Activated naive CD4-positive, alpha-beta T cell (primary cell): ENCODE data around the gene FAM180A.
"Not testable (repeated sequence)": the region's sequence is repeated elsewhere in the genome, so short reads cannot be mapped to it uniquely, and the experiment has no call there.

Experiments
- DNase-seq, 4 experiments: peaks; one replicate each; lab custom pipeline; 2025; lab: John Stamatoyannopoulos, UW

FAM180A gene

DNA sequence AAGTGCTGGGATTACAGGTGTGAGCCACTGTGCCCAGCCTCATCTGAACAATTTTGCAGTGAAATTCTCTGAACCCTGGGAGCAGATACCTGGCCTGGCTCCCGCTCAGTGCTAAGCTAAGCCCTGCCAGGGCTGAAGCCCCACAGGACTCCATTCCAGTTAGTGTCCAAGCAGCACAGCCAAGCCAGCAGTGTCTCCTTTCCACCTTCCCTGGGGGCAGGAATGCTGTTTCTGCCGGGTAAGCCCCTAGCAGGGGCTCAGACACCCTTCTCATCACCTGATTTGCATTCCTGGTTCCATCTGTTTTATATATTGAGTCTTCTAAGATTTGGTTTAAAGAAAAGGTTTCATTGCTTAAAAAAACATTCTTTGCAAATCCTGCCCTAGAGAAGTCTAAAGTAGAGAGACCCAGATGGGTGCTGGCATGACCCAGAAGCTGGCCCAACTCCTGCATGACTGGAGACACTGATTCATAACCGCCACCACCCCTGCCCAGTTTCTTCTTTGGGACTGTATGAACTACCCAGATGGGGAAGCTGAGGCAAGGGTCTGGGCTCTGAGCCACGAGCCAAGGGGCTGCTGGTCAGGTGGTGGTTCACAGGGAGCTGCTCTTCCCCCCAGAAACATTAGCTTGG, 34.7 kb downstream of the FAM180A start:
- no peak for DNase-seq

DNA sequence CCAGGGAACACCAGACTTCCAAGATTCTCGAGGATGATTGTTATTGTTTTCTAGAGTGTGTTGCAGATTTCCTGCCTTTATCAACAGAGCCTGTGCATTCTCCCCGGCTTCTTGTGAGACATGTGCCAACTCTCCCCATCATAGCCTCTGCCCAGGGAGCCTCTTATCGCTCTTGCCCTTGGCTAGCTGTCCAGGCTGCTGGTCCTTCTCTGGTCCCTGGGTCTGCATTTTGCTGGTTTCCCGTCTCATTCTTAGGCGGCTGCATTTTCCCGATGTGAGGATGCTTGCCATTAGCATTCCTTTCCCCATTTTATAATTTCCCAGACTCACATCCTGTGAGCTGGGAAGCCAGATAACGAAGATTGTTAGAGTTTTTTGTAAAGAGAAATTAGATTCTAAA, 35.8 kb downstream of the FAM180A start:
- no peak for DNase-seq

DNA sequence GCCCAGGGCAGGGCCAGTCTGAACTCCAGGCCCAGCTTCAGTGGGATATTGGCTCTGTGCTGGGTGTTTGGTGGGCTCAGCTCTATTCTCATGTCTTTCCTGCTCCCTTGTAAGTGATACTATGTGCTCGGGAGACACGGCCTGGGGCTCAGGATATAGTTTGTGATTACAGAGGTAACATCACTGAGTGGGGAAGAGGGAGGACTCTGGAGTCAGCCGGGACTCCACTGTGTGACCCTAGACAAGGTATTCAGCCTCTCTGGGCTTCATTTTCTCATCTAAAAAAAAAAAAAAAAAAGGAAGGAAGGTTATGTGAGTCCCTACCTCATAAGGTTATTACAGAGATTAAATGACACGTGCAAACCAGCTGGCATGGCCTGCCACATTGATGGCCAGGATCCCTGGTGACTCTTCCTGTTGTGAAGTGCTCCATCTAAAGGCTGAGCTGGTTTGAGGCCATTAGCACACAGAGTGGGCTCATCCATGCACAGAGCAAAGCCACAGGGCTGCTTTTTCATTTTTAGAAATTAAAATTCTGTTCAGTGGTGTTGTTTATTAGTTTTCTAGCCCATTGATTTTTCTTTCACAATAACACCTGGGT, 36.3 kb downstream of the FAM180A start:
- no peak for DNase-seq

DNA sequence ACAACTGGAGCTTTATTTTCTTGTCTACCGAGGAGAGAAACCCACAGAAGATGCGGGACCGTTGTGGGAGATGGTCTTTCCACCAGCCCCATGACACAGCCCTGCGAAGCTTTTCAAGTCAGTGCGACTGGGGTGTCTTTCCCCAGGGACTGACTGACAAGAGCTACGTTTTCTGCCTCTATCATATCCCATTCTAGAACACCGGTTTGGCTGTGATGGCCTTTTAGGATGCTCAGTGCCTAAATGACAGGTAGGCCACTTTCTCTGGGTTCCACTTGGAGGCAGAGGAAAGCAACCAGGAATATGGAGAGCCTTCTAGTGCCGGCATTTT, 37.5 kb downstream of the FAM180A start:
- DNase-seq = no peak

DNA sequence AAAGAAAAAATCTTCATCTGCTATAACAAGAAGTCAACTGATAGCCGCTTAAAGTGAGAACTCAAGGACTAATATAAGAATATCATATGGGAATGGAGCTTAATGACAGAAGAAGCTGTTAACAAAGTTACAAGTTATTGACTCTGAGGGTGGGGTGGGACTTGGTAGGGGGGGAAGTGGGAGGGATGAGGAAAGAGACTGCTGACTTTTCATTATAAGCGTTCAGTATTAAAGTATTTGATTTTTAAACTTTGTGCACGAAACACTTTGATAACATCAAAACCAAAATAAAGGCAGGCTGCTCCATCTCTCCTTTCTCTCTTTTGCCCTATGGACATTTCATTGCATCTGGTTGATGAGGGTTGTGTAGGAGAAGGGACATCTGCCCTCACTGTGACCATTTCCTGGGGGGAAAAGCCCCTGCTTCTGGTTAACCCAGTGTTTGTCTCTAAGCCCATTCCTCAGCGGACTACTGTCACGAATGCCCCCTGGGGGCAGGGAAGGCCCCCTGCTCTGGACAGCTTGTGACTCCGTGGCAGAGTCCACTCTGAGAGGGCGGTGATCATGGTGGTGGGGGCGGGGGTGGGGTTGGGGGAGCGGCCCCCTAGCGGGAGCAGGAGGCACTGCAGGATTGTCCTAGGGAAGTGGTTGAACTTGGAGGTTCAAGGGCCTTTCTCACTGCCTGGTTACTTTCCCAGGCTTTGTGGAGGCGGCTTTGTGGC, 38.0 kb downstream of the FAM180A start:
- no peak for DNase-seq

DNA sequence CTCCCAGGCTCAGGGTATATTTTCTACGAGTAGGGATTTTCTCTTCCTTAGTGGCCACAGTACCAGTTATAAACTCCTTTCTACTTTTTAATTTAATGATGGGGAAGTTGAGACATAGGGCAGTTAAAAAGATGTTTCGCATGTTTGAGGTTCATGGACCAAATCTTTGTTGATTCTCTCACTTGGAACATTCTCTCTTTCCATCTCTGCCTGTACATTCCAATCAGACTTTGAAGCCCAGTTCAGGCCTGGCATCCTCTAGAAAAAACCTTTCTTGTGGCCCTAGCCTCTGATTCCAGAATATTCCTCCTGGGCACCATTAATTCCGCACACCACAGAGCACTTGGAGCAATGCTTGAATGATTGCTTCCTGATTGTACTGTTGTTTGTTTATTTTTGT, 39.1 kb downstream of the FAM180A start:
- no peak for DNase-seq

DNA sequence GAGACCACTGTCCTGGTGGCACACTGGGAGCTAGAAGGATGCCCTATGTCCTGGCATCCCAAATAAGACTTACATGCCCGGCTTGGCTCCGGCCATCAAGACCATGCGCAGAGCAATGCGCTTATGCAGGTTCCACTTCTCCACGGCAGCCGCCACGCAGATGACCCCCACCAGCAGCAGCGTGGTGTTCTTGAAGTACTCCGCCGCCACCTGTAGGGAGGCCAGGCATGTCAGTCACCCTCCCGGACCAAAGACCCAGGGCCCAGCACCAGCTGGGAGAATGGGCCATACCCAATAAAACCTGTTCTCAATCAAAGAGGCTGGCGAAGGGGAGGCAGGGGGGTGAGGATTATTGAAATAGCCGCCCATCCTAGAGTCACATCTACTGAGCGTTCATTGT, 40.6 kb downstream of the FAM180A start:
- DNase-seq = no peak

DNA sequence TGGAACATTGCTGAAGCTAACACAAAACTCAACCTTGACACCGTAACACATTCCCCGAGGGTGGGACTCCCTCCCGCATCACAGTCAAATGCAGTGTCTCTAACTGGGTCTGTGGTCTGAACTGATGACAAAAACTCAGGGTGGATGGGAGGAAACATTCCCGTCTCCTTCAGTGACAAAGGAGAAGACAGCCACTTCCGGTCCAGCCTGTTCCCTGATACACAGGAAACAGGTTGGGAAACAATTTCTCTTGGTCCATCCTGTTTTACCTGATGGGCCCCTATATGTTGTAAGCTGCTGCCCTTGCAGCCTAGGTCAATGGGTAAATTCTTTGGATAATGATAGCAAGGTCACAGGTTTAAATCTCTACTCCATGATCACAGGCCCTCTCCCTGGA, 41.0 kb downstream of the FAM180A start:
- DNase-seq = no peak

DNA sequence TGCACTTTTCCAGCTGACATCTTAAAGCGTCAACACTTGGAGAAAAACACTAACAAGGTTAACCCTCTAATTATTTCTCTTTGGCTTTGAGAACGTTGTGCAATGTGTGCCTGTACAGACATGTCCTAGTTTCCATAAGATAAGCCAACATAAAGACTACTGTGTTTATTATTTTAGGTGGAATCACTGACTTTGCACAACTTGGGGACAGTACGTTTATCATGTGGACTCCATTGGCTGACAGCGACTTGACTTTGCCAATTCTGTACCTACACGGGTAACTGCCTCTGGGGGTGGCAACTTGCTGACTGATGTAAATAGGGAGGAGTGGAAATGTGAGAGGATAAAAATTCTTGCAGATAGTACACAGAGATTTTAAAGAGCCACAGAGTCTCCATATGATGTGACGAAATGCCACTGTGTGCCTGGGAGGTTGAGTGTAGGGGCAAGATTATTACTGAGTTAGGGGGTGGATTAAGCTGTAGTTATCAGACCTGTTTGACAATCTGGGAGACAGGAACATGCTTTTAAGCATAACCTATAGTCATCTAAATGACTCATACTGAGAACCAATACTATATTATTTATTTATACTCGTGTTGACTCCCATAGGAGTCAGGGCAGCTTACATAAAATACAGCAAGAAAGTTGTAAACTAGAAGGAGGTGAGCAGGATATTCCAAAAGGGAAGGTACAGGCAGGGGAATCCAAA, 41.6 kb downstream of the FAM180A start:
- no peak for DNase-seq

DNA sequence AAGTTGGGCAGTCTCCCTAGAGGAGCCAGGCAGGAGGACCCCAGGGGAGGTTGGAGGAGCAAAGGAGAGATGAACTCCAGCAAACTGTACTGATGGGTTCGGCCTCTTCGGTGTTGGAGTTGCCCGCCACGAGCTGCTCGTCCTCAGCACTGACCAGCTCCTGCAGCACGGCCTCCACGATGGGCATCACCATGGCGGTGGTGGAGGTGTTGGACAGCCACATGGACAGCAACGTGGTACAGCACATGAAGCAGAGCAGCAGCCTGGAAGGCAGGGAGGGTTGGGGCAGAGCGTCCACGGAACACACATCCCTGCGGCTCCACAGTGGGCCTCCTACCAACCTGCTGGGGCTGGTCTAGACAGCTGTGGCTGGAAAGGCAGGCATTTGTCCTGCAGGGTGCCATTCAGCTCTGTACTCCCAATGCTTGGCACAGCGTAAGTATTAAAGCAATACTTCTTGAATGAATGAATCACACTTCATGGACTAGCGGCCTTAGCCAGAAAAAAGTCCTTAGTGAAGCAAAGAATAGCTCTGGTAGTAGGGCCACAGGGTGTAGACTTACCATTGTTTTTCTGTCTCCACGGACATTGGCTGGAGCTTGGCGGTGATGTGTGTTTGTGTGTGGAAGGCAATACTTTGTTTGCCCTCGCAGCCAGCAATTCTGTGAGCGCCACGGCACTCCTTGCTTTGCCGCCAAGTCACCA, 42.4 kb downstream of the FAM180A start:
- no peak for DNase-seq

DNA sequence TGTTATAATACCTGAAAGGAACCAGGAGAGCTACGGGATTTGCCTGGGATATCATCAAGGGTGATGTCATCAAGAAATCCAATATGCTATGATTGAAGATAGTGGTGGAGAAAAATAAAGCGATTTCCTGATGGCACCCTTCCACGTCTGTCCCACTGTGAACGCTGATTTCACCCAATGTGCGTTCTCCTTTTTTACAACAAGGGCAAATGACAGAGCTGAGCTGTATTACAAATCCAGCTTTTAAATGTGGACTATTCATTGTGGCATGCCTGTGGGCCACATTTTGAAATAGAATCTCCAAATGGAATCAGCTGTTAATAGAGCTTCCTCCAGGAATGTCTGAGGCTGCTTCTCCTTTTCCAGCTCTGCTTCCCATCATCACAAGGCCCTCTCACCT, 43.9 kb downstream of the FAM180A start:
- no peak for DNase-seq

DNA sequence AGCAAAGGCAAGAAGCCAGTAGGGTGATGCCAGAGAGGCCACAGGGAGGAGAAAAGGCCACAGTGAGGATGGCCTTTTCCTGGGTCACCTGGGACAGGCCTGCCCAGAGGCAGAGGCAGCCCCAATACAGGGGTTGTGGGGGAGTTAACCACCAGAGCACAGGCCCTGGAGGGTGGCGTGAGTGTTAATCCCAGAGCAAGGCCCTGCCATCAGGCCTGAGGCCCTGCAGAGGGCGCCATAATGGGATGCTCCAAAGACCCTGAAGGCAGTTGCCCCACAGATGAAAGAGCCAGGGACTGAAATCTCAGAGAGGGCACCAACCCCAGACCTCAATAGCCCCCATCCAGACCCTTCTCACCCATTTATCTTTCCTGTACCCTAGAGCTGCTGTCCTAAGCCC, 44.5 kb downstream of the FAM180A start:
- DNase-seq = no peak

DNA sequence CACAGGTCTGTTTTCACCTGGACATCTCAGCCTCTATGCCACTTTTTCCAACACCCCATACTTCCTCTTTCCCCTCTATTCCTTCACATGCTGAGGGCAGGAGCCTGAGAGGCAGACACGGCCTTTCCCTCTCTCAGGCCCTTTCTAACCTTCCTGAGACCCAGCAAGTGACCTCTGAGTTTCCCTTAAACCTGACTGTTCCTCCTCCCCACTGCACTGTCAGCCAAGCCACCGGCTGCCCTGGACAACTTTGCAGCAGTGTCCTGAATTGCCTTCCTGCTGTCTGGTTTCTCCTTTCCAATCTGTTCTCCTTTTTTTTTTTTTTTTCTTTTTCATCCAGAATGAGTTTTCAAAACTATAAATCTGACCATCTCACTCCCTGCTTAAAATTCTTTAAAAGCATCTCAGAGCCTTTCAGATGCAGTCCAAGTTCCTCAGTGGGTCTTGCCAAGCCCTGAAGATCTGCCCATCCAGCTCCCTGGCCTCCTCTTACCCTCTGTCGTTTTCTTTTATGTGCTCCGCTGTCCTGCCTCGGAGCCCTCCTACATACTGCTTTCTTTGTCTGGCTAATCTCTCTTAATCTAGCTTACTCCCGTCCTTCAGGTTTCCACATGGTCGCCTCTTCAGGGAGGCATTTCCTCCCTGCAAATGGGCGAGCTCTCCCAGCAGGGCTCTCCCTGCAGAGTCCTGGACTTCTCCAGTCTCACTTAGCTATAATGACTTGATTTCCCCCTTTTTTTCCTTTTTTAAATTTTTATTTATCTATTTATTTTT, 51.1 kb downstream of the FAM180A start:
- no peak for DNase-seq

DNA sequence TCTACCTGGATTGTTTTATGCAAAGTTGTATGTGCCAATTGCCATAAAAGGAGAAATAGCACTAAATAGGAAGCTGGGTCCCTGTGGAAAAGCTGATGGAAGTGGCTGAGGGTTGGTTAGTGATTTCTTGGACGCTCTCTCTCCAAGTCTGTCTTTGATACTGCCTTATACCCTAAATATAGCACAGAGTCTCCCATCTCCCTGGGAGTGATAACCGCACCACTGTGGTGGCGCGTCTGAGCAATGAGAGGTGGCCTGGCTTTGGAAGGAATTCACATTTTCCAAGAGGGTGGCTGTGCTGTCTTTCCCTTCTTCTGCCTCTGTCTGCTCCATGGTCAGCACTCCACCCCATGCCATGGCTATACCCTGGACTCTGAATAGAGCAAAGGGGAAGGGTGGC, 55.1 kb downstream of the FAM180A start:
- DNase-seq = no peak

DNA sequence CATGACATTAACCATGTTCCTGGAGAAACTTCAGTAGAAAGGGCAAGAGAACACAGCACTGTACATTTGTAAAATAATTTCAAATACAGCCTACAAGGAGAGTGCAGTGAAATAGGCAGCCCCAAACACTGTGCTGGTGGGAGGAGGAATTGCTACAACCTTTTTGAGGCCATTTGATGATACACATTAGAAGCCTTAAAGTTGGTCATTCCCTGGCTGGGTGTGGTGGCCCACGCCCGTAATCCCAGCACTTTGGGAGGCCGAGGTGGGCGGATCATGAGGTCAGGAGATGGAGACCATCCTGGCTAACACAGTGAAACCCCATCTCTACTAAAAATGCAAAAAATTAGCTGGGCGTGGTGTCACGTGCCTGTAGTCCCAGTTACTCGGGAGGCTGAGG, 56.0 kb downstream of the FAM180A start:
- DNase-seq = not testable (repeated sequence)

DNA sequence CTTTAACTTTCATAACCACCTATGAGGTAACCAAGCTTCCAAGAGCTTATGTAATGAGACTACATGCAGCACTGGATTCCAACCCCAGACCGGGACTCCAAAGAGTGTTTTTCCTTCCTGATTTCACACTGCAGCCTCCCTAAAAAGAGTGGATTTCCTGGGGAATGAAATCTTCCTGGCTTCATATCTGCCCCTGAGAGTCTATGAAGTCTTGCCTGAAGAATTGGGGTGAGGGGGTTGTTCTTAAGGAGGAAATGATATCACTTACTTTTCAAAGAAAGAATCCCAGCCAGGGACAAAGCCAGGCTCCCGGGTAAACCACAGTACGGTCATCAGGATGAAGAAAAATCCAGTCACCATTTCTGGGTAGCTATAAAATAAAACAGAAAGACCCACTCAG, 56.6 kb downstream of the FAM180A start:
- no peak for DNase-seq

DNA sequence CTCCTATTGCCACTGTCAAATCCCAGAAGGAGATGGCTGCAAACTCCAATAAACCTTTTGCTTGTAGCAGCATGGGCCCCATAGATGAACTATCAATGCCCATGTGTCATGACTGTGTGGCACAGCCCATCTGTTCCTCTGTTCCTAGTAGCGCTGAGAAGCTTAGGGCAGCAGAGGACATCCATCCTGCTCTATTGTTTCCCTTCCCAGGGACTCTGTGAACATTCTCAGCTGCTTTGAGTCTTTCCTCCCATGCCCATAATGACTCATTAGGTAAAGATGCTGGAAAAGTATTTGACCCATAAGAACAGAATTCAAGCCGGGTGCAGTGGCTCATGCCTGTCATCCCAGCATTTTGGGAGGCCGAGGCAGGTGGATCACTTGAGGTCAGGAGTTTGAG, 58.0 kb downstream of the FAM180A start:
- no peak for DNase-seq

DNA sequence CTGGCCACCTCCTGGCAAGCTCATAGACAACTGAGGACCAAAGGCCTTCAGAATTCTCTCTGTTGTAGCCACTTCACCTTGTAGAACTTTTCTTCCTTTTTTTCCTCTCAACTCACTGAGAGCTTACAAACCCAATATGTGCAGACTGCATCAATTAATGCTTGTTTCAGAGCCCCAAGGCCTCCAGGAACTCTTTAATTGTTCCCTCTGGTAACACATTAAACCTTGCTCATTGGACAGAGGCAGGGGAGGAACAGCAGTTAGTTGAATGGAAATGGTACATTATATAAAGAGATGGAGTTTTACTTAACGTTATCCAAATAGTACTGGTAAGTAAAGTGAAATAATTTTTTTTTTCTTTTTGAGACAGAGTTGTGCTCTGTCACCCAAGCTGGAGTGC, 61.1 kb downstream of the FAM180A start:
- DNase-seq = no peak

DNA sequence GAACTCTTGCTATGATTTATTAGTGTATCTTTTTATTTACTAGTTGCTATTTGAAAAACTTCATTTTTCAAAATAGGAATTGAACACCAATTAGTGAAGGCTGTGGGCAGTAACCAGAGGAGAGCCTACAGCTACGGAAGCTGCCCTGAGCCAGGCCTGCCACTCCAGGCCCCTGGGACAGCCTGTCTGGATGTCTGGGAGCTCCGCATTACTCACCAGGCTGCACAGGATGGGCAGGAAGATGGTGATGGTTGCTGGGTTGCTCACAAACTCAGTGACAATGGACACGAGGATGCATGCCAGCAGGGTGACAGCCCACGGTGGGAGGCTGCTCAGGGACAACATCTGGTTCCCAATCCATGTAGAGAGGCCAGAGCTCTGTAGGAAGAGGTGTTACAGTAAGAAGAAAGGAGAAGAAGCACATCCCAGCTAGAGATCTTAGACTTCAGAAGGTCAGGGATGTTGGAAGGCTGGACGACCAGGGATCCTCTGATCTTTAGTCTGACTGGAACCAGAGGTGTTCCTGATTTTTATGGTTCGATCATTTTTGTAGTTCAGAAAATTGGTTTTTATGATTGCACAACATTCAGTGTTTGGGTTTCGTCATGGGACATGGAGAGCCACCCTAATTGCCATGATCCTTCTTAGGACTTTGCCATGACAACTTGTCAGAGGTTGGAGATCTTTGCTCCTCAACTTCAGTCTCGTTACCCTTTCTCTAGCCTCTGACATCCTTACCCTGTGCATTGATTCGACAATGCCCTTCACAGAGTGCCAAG, 63.1 kb downstream of the FAM180A start:
- DNase-seq = no peak

DNA sequence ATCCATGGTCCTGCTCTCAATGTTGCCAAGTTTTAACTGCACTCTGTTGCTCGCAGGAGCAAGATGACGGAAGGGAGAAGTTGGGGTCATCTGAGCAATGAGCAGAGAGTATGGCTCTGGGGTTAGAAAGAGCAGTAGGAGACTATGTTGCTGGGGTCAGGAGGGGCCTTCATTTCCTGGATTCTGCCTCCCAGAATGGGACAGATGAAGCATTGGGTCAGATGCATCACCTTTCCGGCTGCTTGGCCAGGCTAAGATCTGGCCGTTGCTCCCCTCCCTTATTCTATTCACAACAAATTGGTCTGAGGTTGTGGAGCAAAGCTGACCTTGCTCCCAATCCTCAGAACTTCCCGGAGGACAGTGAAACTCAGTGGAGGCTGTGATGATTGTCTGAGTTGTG, 63.9 kb downstream of the FAM180A start:
- no peak for DNase-seq

DNA sequence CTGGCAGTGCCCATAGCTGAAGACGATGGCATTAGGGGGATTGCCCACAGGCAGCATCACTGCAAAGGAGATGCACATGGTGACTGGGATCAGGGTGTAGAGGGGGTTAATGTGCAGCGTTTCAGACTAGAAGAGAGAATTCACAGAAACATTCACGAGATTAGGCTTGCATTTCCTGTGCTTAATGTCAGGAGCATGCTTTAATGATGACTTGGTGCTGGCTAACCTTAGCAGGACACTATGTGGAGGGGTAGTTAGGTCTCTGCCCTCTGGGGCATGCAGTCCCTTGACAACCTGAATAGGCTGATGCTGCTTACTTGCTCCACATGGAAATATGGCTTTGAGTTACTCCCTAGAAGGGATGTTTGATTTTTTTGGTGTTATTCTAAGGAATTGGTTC, 64.5 kb downstream of the FAM180A start:
- DNase-seq = no peak
